KBM-7 (cell line): ENCODE results near the gene SAFB.
A peak's percentile ranks its signal among the peaks of the same experiment; 100 is the strongest.
"Not testable (repeated sequence)": the region's sequence is repeated elsewhere in the genome, so short reads cannot be mapped to it uniquely, and the experiment has no call there.

Experiments
- DNase-seq: peaks from one replicate; pipeline ENCODE4 v3.0.0-alpha.2; 2015
- in situ Hi-C: fragments of 300-500 bp; cut with MboI; formaldehyde crosslinking; loops from 2 replicates; pipeline ENCODE4 v1.14.3; 2020; ENCODE audit warnings: low sequenced_read_pairs, low pct_unique_long_range_greater_than_20kb, mixed read lengths

SAFB gene

GRCh38 chr19:5678071-5678718, 55.3 kb downstream of the SAFB start:
- DNase-seq: no peak
- in situ Hi-C loops: no loop called here

GRCh38 chr19:5679289-5680083, 56.6 kb downstream of the SAFB start:
- DNase-seq: no peak
- in situ Hi-C loops: no loop called here

GRCh38 chr19:5680084-5680436, 57.2 kb downstream of the SAFB start:
- DNase-seq: no peak
- in situ Hi-C loops: no loop called here

GRCh38 chr19:5680437-5681368, 57.8 kb downstream of the SAFB start, which contains the start of the genes HSD11B1L and MICOS13:
HSD11B1L (plus strand) TSS chr19:5681027; CDS start chr19:5684833, 3,806 bp downstream.
MICOS13 (minus strand) TSS chr19:5680516; CDS start chr19:5680486, 30 bp downstream.
- in situ Hi-C loops: no loop called here
- DNase-seq: peak; percentile 99

GRCh38 chr19:5681391-5682106, 58.7 kb downstream of the SAFB start:
- in situ Hi-C loops: no loop called here
- no peak for DNase-seq

GRCh38 chr19:5682107-5682482, 59.2 kb downstream of the SAFB start:
- in situ Hi-C loops: no loop called here
- no peak for DNase-seq

GRCh38 chr19:5683177-5683886, 60.4 kb downstream of the SAFB start:
- DNase-seq: no peak
- in situ Hi-C loops: no loop called here

GRCh38 chr19:5684694-5685430, 62.0 kb downstream of the SAFB start:
- in situ Hi-C loops: no loop called here
- no peak for DNase-seq

GRCh38 chr19:5686326-5686646, 63.4 kb downstream of the SAFB start:
- in situ Hi-C loops: no loop called here
- DNase-seq: no peak

GRCh38 chr19:5686647-5687359, 63.9 kb downstream of the SAFB start:
- in situ Hi-C loops: no loop called here
- peak; percentile 94 for DNase-seq

- no peak for DNase-seq
- in situ Hi-C loops: no loop called here
Observed at GRCh38 chr19:5687360-5688198, 64.7 kb downstream of the SAFB start.

GRCh38 chr19:5688262-5688881, 65.5 kb downstream of the SAFB start:
- in situ Hi-C loops, DNase-seq: not testable (repeated sequence)

- peak; percentile 99 for DNase-seq
- in situ Hi-C loops: no loop called here
Observed at GRCh38 chr19:5690125-5690954, 67.5 kb downstream of the SAFB start, which contains the start of gene RPL36. RPL36 (plus strand) TSS chr19:5690295; CDS start chr19:5690508, 213 bp downstream.

- in situ Hi-C loops: no loop called here
- peak; percentile 58 for DNase-seq
Observed at GRCh38 chr19:5690955-5691821, 68.3 kb downstream of the SAFB start.
